OCI-LY7 (cell line): ENCODE results near the gene CDCA5. TPM values are rescaled to one million over a fixed set of nuclear protein-coding genes. Genes with fewer than 3 reads are reported as not detected.

Experiments
- BruUV-seq: library from RNA; stranded (reverse); fragments of 400-500 nt; replicated peaks from 2 replicates; lab custom pipeline; 2021; lab: Mats Ljungman, UMichigan
- CTCF ChIA-PET: fragments of 300-600 bp; sonication (Branson Sonifier 250); formaldehyde crosslinking; loops from one replicate; lab custom pipeline; 2022; ENCODE audit warnings: antibody characterized with exemption; ENCODE audit not compliant: unreplicated experiment; lab: Charles Lee
- POLR2A ChIA-PET: fragments of 300-600 bp; sonication (Branson Sonifier 250); formaldehyde crosslinking; loops from one replicate; lab custom pipeline; 2022; ENCODE audit warnings: antibody characterized with exemption; lab: Charles Lee
- DNase-seq: peaks from one replicate; pipeline ENCODE4 v3.0.0-alpha.2; 2015; ENCODE audit warnings: low spot score
- H2AFZ ChIP-seq: fragments of 200-600 bp; sonication (generic), shearing (Covaris generic); 2 replicates; pipeline ENCODE4 v1.6.1; 2014; ENCODE audit warnings: mild to moderate bottlenecking, antibody characterized with exemption, low read length, moderate library complexity
- H3K27ac ChIP-seq: fragments of 200-600 bp; sonication (generic); 2 replicates; pipeline ENCODE4 v1.5.1; 2014; ENCODE audit warnings: mixed run types, low read depth, mild to moderate bottlenecking, moderate library complexity, low read length, inconsistent platforms; ENCODE audit not compliant: poor library complexity, severe bottlenecking
- H3K36me3 ChIP-seq: fragments of 200-600 bp; sonication (generic); 2 replicates; pipeline ENCODE4 v1.6.1; 2014; ENCODE audit warnings: mild to moderate bottlenecking, antibody characterized with exemption, low read length, moderate library complexity, mixed read lengths; ENCODE audit not compliant: insufficient read depth
- H3K4me1 ChIP-seq: fragments of 200-600 bp; sonication (generic); 2 replicates; pipeline ENCODE4 v1.5.1; 2014; ENCODE audit warnings: mild to moderate bottlenecking, low read length; ENCODE audit not compliant: insufficient read depth, poor library complexity, severe bottlenecking
- H3K4me2 ChIP-seq: fragments of 200-600 bp; sonication (generic); 2 replicates; pipeline ENCODE4 v1.6.1; 2014; ENCODE audit warnings: mild to moderate bottlenecking, low read length
- H3K4me3 ChIP-seq: fragments of 200-600 bp; sonication (generic); 2 replicates; pipeline ENCODE4 v1.5.1; 2014; ENCODE audit warnings: mild to moderate bottlenecking, low read depth, low read length; ENCODE audit not compliant: poor library complexity, severe bottlenecking
- H3K79me2 ChIP-seq: fragments of 200-600 bp; sonication (generic); 2 replicates; pipeline ENCODE4 v1.6.1; 2016; ENCODE audit warnings: low read depth, mild to moderate bottlenecking, low read length, moderate library complexity, mixed read lengths; ENCODE audit not compliant: insufficient read depth
- H3K9me2 ChIP-seq: fragments of 200-600 bp; sonication (generic); 2 replicates; pipeline ENCODE4 v1.6.1; 2016; ENCODE audit warnings: mild to moderate bottlenecking, low read length, mixed read lengths; ENCODE audit not compliant: insufficient read depth
- H3K9me3 ChIP-seq: fragments of 200-600 bp; sonication (generic); 2 replicates; pipeline ENCODE4 v1.6.1; 2014; ENCODE audit warnings: mild to moderate bottlenecking, mixed run types, low read length, mixed read lengths
- H4K20me1 ChIP-seq: fragments of 200-600 bp; sonication (generic); 2 replicates; pipeline ENCODE4 v1.6.1; 2014; ENCODE audit warnings: mild to moderate bottlenecking, antibody characterized with exemption, low read length, moderate library complexity, mixed read lengths; ENCODE audit not compliant: insufficient read depth
- EZH2phosphoT487 ChIP-seq: fragments of 200-600 bp; sonication (generic); IDR thresholded peaks from 2 replicates; pipeline ENCODE4 v1.6.1; 2018; ENCODE audit warnings: low read depth, borderline replicate concordance, mild to moderate bottlenecking, mixed run types, antibody characterized with exemption, low read length, moderate library complexity, mixed read lengths
- intact Hi-C: fragments of 100-400 bp; cut with micrococcal nuclease; formaldehyde crosslinking; loops from one replicate; pipeline ENCODE4 v1.10.0; 2022; ENCODE audit not compliant: unreplicated experiment
- total RNA-seq, 2 experiments: library from RNA; depleted of rRNA in 1 of 2; stranded (reverse); fragments of >200 nt in 1 of 2; shearing (Covaris generic) in 1 of 2; gene quantifications; 2 replicates each; pipeline ENCODE4 v1.2.3, GENCODE V29; 2014 to 2022
- TF ChIP-seq, protein P1 (sequence below): fragments of 200-600 bp; sonication (generic); conservative IDR thresholded peaks from 2 replicates; pipeline ENCODE4 v1.5.1; 2014; ENCODE audit warnings: mild to moderate bottlenecking, antibody characterized with exemption, low read length, moderate library complexity, mixed read lengths

Gene CDCA5
- total RNA-seq, 2 experiments from 2014 or later, result 135 to 151 TPM

DNA sequence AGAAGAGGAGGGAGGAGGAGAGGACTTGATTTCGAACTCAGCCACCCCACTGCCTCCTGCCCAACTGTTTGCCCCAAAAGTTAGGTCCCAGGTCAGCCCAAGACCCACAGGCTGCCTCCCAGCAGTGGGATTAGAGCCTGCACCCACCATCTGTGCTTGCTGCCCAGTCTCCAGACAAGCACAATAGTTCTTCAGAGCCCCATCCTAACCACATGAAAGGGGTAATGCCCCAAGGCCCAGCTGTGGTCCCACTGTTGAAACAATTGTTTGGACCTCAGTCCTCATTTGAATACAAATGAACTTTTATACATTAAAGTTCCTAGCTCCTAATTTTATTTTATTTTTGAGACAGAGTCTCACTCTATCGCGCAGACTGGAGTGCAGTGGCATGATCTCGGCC lies 6.8 kb upstream of the CDCA5 start:
- no peak overlapping the region for H3K4me2 ChIP-seq
- H3K79me2 ChIP-seq, result no peaks in the 10 kb centered on the region
- no peak for TF ChIP-seq EZH2phosphoT487
- TF ChIP-seq, protein P1, sequence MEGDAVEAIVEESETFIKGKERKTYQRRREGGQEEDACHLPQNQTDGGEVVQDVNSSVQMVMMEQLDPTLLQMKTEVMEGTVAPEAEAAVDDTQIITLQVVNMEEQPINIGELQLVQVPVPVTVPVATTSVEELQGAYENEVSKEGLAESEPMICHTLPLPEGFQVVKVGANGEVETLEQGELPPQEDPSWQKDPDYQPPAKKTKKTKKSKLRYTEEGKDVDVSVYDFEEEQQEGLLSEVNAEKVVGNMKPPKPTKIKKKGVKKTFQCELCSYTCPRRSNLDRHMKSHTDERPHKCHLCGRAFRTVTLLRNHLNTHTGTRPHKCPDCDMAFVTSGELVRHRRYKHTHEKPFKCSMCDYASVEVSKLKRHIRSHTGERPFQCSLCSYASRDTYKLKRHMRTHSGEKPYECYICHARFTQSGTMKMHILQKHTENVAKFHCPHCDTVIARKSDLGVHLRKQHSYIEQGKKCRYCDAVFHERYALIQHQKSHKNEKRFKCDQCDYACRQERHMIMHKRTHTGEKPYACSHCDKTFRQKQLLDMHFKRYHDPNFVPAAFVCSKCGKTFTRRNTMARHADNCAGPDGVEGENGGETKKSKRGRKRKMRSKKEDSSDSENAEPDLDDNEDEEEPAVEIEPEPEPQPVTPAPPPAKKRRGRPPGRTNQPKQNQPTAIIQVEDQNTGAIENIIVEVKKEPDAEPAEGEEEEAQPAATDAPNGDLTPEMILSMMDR, result no peak
- H3K9me2 ChIP-seq, result no peaks in the 10 kb centered on the region
- H2AFZ ChIP-seq, result no peak overlapping the region
- no peaks in the 10 kb centered on the region for H4K20me1 ChIP-seq
- peaks cover 21% of the 10 kb centered on the region for H3K36me3 ChIP-seq
- peaks cover 12% of the 10 kb centered on the region for H3K4me1 ChIP-seq
- ChIA-PET CTCF (no interaction called here), POLR2A (interaction anchor here (1.4 kb wide), 1 partner anchor 14 kb away, joined by 5 read pairs; no protein-coding TSS in a partner anchor)
- no peak for DNase-seq
- H3K4me3 ChIP-seq, result no peak overlapping the region
- intact Hi-C loops, result no loop called here
- no peak overlapping the region for H3K27ac ChIP-seq
- no TSS peak for BruUV-seq
- no peaks in the 10 kb centered on the region for H3K9me3 ChIP-seq

DNA sequence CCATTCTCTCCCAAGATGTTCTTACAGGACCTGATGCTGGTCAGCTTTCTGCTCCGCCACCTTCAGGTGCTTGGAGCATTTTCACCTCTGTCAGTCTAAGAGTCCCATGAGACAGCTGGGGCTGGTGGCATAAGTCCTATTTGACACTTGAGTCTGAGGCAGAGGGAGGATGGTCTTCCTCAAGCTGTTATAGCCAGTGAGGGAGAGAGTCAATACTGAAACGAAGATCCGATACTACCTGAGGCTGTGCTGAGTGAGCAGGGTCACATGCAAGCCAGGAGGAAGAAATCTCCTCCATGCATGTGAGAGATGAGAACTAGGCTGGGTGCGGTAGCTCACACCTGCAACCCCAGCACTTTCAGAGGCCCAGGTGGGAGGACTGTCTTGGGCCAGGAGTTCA lies 5.8 kb upstream of the CDCA5 start:
- Histone ChIP-seq H4K20me1 (no peaks in the 10 kb centered on the region), H3K4me3 (no peak overlapping the region), H3K4me2 (no peak overlapping the region), H3K36me3 (peaks cover 21% of the 10 kb centered on the region), H3K9me2 (no peaks in the 10 kb centered on the region), H3K9me3 (no peaks in the 10 kb centered on the region), H2AFZ (no peak overlapping the region), H3K4me1 (peaks cover 21% of the 10 kb centered on the region), H3K79me2 (peaks cover 9% of the 10 kb centered on the region; the same call in 1 of the 2 replicates), H3K27ac (no peak overlapping the region)
- ChIA-PET CTCF (no interaction called here), POLR2A (interaction anchor here (1.4 kb wide), 1 partner anchor 13 kb away, joined by 5 read pairs; no protein-coding TSS in a partner anchor)
- intact Hi-C loops, result loop anchor here (10.0 kb wide), 2 partner anchors 175 to 245 kb away; partner anchors contain the start of genes ATG2A and CDC42BPG
- no peak for DNase-seq
- no peak for TF ChIP-seq EZH2phosphoT487
- TF ChIP-seq, protein P1, result no peak
- no TSS peak for BruUV-seq

DNA sequence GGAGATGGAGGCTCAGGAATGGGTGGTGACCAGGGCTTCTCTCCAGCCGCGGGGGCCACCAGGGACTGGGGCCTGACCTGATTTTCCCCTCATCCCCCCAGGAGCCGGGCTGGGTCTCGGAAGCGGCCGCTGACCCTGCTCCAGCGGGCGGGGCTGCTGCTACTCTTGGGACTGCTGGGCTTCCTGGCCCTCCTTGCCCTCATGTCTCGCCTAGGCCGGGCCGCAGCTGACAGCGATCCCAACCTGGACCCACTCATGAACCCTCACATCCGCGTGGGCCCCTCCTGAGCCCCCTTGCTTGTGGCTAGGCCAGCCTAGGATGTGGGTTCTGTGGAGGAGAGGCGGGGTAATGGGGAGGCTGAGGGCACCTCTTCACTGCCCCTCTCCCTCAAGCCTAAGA lies 4.0 kb upstream of the CDCA5 start:
- Histone ChIP-seq H3K9me3 (no peaks in the 10 kb centered on the region), H4K20me1 (peaks cover 5% of the 10 kb centered on the region; the same call in 1 of the 2 replicates), H3K4me3 (no peak overlapping the region), H3K4me2 (no peak overlapping the region), H3K79me2 (peaks cover 22% of the 10 kb centered on the region), H3K4me1 (peaks cover 24% of the 10 kb centered on the region), H2AFZ (no peak overlapping the region), H3K27ac (no peak overlapping the region), H3K9me2 (no peaks in the 10 kb centered on the region), H3K36me3 (peaks cover 28% of the 10 kb centered on the region)
- intact Hi-C loops, result loop anchor here (10.0 kb wide), 2 partner anchors 173 to 243 kb away; partner anchors contain the start of genes ATG2A and CDC42BPG
- no TSS peak for BruUV-seq
- no peak for TF ChIP-seq EZH2phosphoT487
- TF ChIP-seq, protein P1, result no peak
- ChIA-PET POLR2A (no interaction called here), CTCF (no interaction called here)
- DNase-seq, result no peak
